HEK293T (cell line): ENCODE data around the gene CTSZ.

ENCODE experiments used
- BHLHE40 ChIP-seq: fragments of 450-650 bp; IDR thresholded peaks from 2 replicates; pipeline ENCODE4 v1.6.1; 2016; ENCODE audit warnings: mild to moderate bottlenecking, moderate library complexity, borderline replicate concordance
- FOXA1 ChIP-seq: fragments of 450-650 bp; IDR thresholded peaks from 2 replicates; pipeline ENCODE4 v1.6.1; 2016; ENCODE audit warnings: mild to moderate bottlenecking
- FOXK2 ChIP-seq: fragments of 450-650 bp; IDR thresholded peaks from 2 replicates; pipeline ENCODE4 v1.6.1; 2016; ENCODE audit warnings: mild to moderate bottlenecking
- HDGF ChIP-seq: fragments of 450-650 bp; IDR thresholded peaks from 2 replicates; pipeline ENCODE4 v1.6.1; 2017; ENCODE audit warnings: antibody characterized with exemption, borderline replicate concordance

DNA sequence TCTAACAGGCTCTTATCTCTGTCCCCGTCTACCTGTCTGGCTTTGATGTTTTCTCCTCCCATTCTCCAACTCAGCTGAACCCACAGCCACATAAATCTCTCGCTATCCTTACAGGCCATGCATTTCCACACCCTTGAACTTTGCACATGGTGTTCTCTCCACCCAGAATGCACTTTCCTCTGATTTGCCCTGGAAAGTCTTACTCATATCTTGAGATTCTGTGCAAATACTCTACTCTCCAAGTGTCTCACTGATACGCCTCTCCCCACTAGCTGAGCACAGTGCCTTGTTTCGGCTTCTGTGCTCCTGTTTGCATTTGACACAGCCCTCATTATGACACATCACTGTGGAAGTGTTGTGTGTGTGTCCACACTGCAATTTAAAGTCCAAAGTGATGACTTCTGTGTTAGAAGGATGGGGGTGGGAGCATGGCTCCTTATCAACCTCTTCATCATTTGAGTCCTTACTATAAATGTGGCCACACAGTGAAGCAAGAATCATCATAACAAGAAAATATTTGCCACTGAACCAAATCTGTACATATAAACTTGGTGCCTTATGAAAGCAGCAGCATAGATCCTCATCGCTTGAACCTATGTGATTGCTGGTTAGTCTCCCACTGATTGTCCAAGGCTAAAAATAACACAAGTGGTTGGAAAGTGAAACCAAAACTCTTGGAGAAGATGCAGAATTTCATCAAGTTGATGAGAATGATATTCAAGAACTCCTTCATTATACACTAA lies 41.1 kb upstream of the CTSZ start:
- TF ChIP-seq FOXA1 (no peak), BHLHE40 (no peak), HDGF (no peak), FOXK2 (no peak)
